Smooth muscle cell (in vitro differentiated cells): ENCODE results near the gene CEACAM16. TPM values are rescaled to one million over a fixed set of nuclear protein-coding genes. Genes with fewer than 3 reads are reported as not detected.
A peak's percentile ranks its signal among the peaks of the same experiment; 100 is the strongest.

Source experiments
- DNase-seq: peaks from one replicate; lab custom pipeline; 2025; ENCODE audit not compliant: unreplicated experiment; lab: John Stamatoyannopoulos, UW
- H2AFZ ChIP-seq: fragments of 200-600 bp; sonication (generic); 2 replicates; pipeline ENCODE4 v1.6.0; 2016; ENCODE audit warnings: antibody characterized with exemption, low read depth, mild to moderate bottlenecking
- H3F3A ChIP-seq: fragments of 200-600 bp; sonication (generic); 2 replicates; pipeline ENCODE4 v1.6.0; 2017; ENCODE audit warnings: antibody characterized with exemption, low read depth
- H3K27ac ChIP-seq: fragments of 200-600 bp; sonication (generic); 2 replicates; pipeline ENCODE4 v1.5.1; 2016; ENCODE audit warnings: low read depth, mild to moderate bottlenecking
- H3K27me3 ChIP-seq: fragments of 200-600 bp; sonication (generic); 2 replicates; pipeline ENCODE4 v1.6.1; 2016; ENCODE audit warnings: low read depth, mild to moderate bottlenecking
- H3K36me3 ChIP-seq: fragments of 200-600 bp; sonication (generic); 2 replicates; pipeline ENCODE4 v1.5.1; 2016; ENCODE audit warnings: low read depth
- H3K4me1 ChIP-seq: fragments of 200-600 bp; sonication (generic); 2 replicates; pipeline ENCODE4 v1.5.1; 2016; ENCODE audit warnings: low read depth
- H3K4me2 ChIP-seq: fragments of 200-600 bp; sonication (generic); 2 replicates; pipeline ENCODE4 v1.6.0; 2016; ENCODE audit warnings: mild to moderate bottlenecking
- H3K4me3 ChIP-seq: fragments of 200-600 bp; sonication (generic); 2 replicates; pipeline ENCODE4 v1.5.1; 2016; ENCODE audit warnings: mild to moderate bottlenecking
- H3K79me2 ChIP-seq: fragments of 200-600 bp; sonication (generic); 2 replicates; pipeline ENCODE4 v1.6.0; 2016; ENCODE audit warnings: low read depth, mild to moderate bottlenecking
- H3K9ac ChIP-seq: fragments of 200-600 bp; sonication (generic); 2 replicates; pipeline ENCODE4 v1.6.0; 2016; ENCODE audit warnings: low read depth
- H3K9me3 ChIP-seq: fragments of 200-600 bp; sonication (generic); replicated peaks from 2 replicates; pipeline ENCODE4 v1.5.1; 2016; ENCODE audit warnings: low read depth
- H4K20me1 ChIP-seq: fragments of 200-600 bp; sonication (generic); 2 replicates; pipeline ENCODE4 v1.6.0; 2016; ENCODE audit warnings: low read depth
- WGBS: methylation state at CpG from one replicate; pipeline ENCODE4 v1.1.7; 2016; ENCODE audit warnings: low lambda C conversion rate; 5-methylcytosine and 5-hydroxymethylcytosine counted together
- polyA plus RNA-seq: library from polyadenylated mRNA; unstranded; fragments of >200 nt; fragmentation: Nextera tagmentation; extraction: Ambion mirVana; gene quantifications from 2 replicates; pipeline ENCODE4 v1.2.1, GENCODE V29; 2016
- total RNA-seq: library from RNA; depleted of rRNA; stranded (reverse); fragments of >200 nt; gene quantifications from 2 replicates; pipeline ENCODE4 v1.2.3, GENCODE V29; 2014
- TF ChIP-seq, protein P1 (sequence below): fragments of 200-600 bp; sonication (generic); IDR thresholded peaks from 2 replicates; pipeline ENCODE4 v1.5.1; 2017; ENCODE audit warnings: borderline replicate concordance, mild to moderate bottlenecking, antibody characterized with exemption; ENCODE audit not compliant: insufficient read depth, poor library complexity, severe bottlenecking

CEACAM16 gene
- total and polyA plus RNA-seq, 2 experiments from 2014 or later: not detected

GRCh38 chr19:44745887-44746600, 47.1 kb downstream of the CEACAM16 start:
- Histone ChIP-seq H3F3A (peaks cover 39% of the 10 kb centered on the region), H3K27me3 (no peaks in the 10 kb centered on the region), H3K9ac (no peak overlapping the region), H3K9me3 (no peaks in the 10 kb centered on the region), H2AFZ (no peak overlapping the region), H3K4me2 (no peak overlapping the region), H3K4me3 (no peak overlapping the region), H3K79me2 (peaks cover 22% of the 10 kb centered on the region), H3K36me3 (no peaks in the 10 kb centered on the region), H4K20me1 (peaks cover 15% of the 10 kb centered on the region), H3K4me1 (peaks cover 9% of the 10 kb centered on the region), H3K27ac (peak overlapping the region; percentile 78)
- DNase-seq: no peak
- 97% methylated on average over 4 of the region's 4 CpGs for WGBS
- TF ChIP-seq, protein P1, sequence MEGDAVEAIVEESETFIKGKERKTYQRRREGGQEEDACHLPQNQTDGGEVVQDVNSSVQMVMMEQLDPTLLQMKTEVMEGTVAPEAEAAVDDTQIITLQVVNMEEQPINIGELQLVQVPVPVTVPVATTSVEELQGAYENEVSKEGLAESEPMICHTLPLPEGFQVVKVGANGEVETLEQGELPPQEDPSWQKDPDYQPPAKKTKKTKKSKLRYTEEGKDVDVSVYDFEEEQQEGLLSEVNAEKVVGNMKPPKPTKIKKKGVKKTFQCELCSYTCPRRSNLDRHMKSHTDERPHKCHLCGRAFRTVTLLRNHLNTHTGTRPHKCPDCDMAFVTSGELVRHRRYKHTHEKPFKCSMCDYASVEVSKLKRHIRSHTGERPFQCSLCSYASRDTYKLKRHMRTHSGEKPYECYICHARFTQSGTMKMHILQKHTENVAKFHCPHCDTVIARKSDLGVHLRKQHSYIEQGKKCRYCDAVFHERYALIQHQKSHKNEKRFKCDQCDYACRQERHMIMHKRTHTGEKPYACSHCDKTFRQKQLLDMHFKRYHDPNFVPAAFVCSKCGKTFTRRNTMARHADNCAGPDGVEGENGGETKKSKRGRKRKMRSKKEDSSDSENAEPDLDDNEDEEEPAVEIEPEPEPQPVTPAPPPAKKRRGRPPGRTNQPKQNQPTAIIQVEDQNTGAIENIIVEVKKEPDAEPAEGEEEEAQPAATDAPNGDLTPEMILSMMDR: no peak

GRCh38 chr19:44746616-44746945, 47.6 kb downstream of the CEACAM16 start:
- Histone ChIP-seq H3F3A (peaks cover 39% of the 10 kb centered on the region), H3K4me1 (peaks cover 6% of the 10 kb centered on the region), H3K9me3 (no peaks in the 10 kb centered on the region), H3K27ac (peak overlapping the region; percentile 2), H3K4me3 (no peak overlapping the region), H3K9ac (no peak overlapping the region), H3K36me3 (no peaks in the 10 kb centered on the region), H3K27me3 (no peaks in the 10 kb centered on the region), H3K4me2 (peak overlapping the region; percentile 98), H3K79me2 (peaks cover 27% of the 10 kb centered on the region), H2AFZ (no peak overlapping the region), H4K20me1 (peaks cover 21% of the 10 kb centered on the region)
- 75% methylated on average over 5 of the region's 5 CpGs for WGBS
- TF ChIP-seq, protein P1: no peak
- no peak for DNase-seq

DNA sequence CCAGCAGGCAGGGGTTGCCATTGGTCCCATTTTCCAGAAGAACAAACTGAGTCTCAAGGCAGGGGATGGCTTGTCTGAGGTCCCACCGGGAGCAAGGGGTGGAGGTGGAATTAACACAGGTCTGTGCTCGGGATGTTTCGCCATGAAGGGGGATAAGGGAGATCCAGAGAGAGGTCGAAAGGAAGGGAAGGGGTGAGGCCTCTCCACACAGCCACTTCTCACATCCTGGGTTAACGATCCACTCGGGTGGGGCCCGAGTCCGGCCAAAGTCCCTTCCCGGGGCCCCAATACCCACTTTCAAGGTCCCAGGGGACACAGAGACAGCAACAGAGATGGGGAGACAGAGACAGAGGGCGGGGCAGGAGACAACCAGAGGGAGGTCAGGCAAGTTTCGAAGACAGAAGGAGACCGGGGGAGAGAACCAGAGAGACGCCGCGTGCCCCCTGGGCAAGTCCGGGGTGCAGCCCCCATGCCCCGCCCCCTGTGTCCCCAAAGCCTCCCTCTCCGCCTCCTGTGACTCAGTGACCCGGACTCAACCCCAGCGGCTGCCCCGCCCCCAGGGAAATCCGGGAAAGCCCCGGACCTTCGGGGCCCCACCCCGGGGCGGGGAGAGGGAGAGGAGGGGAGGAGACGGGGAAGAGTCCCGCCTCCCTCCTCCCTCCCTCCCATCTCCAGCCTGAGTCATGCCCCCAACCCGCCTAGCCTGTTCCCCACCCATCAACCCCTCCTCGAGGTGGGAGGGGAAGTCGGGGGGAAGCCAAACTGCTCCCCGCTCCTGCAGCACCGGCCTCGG, 48.2 kb downstream of the CEACAM16 start:
- Histone ChIP-seq H2AFZ (peak overlapping the region; percentile 84), H4K20me1 (peaks cover 25% of the 10 kb centered on the region), H3K79me2 (peaks cover 28% of the 10 kb centered on the region), H3K4me3 (peak overlapping the region; percentile 92), H3K36me3 (no peaks in the 10 kb centered on the region), H3K4me1 (peaks cover 6% of the 10 kb centered on the region), H3K9ac (peak overlapping the region; percentile 77), H3F3A (peaks cover 41% of the 10 kb centered on the region), H3K4me2 (peak overlapping the region; percentile 98), H3K9me3 (no peaks in the 10 kb centered on the region), H3K27ac (peak overlapping the region; percentile 92), H3K27me3 (no peaks in the 10 kb centered on the region)
- TF ChIP-seq, protein P1: no peak
- 15% methylated on average over 17 of the region's 34 CpGs for WGBS
- peak; percentile 90 for DNase-seq
